ENCODE data around the gene GGA3. TPM values are rescaled to one million over a fixed set of nuclear protein-coding genes. Genes with fewer than 3 reads are reported as not detected.
A peak's percentile ranks its signal among the peaks of the same experiment; 100 is the strongest.
"Not testable (repeated sequence)": the region's sequence is repeated elsewhere in the genome, so short reads cannot be mapped to it uniquely, and the experiment has no call there.

GGA3 gene
- polyA plus RNA-seq, 4 donors: 17.6 to 39.1 (median 22.4) TPM

- DNase-seq (no peak), FAIRE-seq (no peak)
- no peaks in the 10 kb centered on the region for H3K9me3 ChIP-seq (ENCODE audit: control insufficient read depth in 2 of 2, insufficient read depth in 1 of 2, low read depth in 1 of 2, low read length in 1 of 2)
- no peak overlapping the region for H3K4me3 ChIP-seq (ENCODE audit: low read depth in 1 of 3, low read length in 3 of 3)
- no peaks in the 10 kb centered on the region for H3K27me3 ChIP-seq (ENCODE audit: control insufficient read depth in 3 of 3, insufficient read depth in 3 of 3, low read length in 3 of 3)
- 70 to 73% (median 70%) methylated on average over 2 of the region's 2 CpGs for WGBS, 3 donors
- no peak overlapping the region for H3K27ac ChIP-seq (ENCODE audit: low read depth in 1 of 3, low read length in 2 of 3)
- peaks cover 14 to 93% (median 27%) of the 10 kb centered on the region in 3 donors for H3K36me3 ChIP-seq (ENCODE audit: control insufficient read depth in 3 of 3, insufficient read depth in 2 of 3, low read depth in 1 of 3, low read length in 3 of 3)
- H3K4me1 ChIP-seq (ENCODE audit: control insufficient read depth in 3 of 3, insufficient read depth in 2 of 3, low read depth in 1 of 3, low read length in 2 of 3): no peaks in the 10 kb centered on the region
Observed at GRCh38 chr17:75228305-75228704, 33.1 kb downstream of the GGA3 start.

DNA sequence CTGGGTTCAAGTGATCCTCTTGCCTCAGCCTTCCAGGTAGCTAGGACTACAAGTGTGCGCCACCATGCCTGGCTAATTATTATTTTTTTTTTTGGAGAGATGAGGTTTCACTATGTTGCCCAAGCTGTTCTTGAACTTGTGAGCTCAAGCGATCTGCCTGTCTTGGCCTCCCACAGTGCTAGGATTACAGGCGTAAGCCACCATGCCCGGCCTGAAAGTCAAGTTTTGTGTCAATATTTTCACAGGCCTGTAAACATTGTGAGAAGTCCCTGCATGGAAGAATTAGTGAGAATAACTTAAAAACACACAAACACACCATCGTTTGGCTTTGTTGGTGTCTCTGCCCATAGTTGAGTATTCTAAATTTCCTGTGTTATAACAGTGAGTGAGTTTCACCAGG lies 33.7 kb downstream of the GGA3 start:
- Histone ChIP-seq H3K9me3 (ENCODE audit: control insufficient read depth in 2 of 2, insufficient read depth in 1 of 2, low read depth in 1 of 2, low read length in 1 of 2) (no peaks in the 10 kb centered on the region), H3K36me3 (ENCODE audit: control insufficient read depth in 3 of 3, insufficient read depth in 2 of 3, low read depth in 1 of 3, low read length in 3 of 3) (peaks cover 14 to 89% (median 23%) of the 10 kb centered on the region in 3 donors), H3K27ac (ENCODE audit: low read depth in 1 of 3, low read length in 2 of 3) (no peak overlapping the region), H3K4me3 (ENCODE audit: low read depth in 1 of 3, low read length in 3 of 3) (no peak overlapping the region), H3K27me3 (ENCODE audit: control insufficient read depth in 3 of 3, insufficient read depth in 3 of 3, low read length in 3 of 3) (no peaks in the 10 kb centered on the region), H3K4me1 (ENCODE audit: control insufficient read depth in 3 of 3, insufficient read depth in 2 of 3, low read depth in 1 of 3, low read length in 2 of 3) (no peaks in the 10 kb centered on the region)
- DNase-seq (no peak), FAIRE-seq (no peak)
- 87 to 89% (median 87%) methylated on average over 5 of the region's 5 CpGs for WGBS, 3 donors

- Histone ChIP-seq H3K4me3 (ENCODE audit: low read depth in 1 of 3, low read length in 3 of 3) (no peak overlapping the region), H3K27ac (ENCODE audit: low read depth in 1 of 3, low read length in 2 of 3) (no peak overlapping the region), H3K27me3 (ENCODE audit: control insufficient read depth in 3 of 3, insufficient read depth in 3 of 3, low read length in 3 of 3) (no peaks in the 10 kb centered on the region), H3K9me3 (ENCODE audit: control insufficient read depth in 2 of 2, insufficient read depth in 1 of 2, low read depth in 1 of 2, low read length in 1 of 2) (no peaks in the 10 kb centered on the region), H3K4me1 (ENCODE audit: control insufficient read depth in 3 of 3, insufficient read depth in 2 of 3, low read depth in 1 of 3, low read length in 2 of 3) (no peaks in the 10 kb centered on the region), H3K36me3 (ENCODE audit: control insufficient read depth in 3 of 3, insufficient read depth in 2 of 3, low read depth in 1 of 3, low read length in 3 of 3) (peaks cover 12 to 79% (median 20%) of the 10 kb centered on the region in 3 donors)
- DNase-seq (no peak), FAIRE-seq (no peak)
- 84 to 86% (median 85%) methylated on average over 14 of the region's 14 CpGs for WGBS, 3 donors
Observed at GRCh38 chr17:75225016-75225415, 36.4 kb downstream of the GGA3 start.

DNA sequence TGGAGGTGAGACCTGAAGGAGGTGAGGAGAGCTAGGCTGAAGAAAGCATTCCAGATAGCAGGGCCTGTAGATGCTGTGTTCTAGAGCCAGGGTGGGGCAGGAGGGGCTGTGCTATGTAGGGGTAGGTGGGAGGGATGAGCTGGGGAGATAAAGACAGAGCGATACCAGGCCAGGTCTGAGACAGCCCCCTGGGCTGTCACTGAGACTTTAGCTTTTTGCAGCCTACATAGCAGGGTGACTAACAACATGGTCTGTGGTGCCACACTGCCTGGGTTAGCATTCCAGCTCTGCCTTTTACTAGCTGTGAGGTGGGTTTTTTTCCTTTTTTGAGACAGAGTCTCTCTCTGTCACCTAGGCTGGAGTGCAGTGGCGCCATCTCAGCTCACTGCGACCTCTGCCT lies 41.6 kb downstream of the GGA3 start:
- Histone ChIP-seq H3K36me3 (ENCODE audit: control insufficient read depth in 3 of 3, insufficient read depth in 2 of 3, low read depth in 1 of 3, low read length in 3 of 3) (peaks cover 11 to 75% (median 11%) of the 10 kb centered on the region in 3 donors), H3K4me1 (ENCODE audit: control insufficient read depth in 3 of 3, insufficient read depth in 2 of 3, low read depth in 1 of 3, low read length in 2 of 3) (no peaks in the 10 kb centered on the region)
- FAIRE-seq: no peak

GRCh38 chr17:75218131-75218530 lies 43.3 kb downstream of the GGA3 start:
- FAIRE-seq (no peak), DNase-seq (no peak)
- H3K4me3 ChIP-seq (ENCODE audit: low read depth in 1 of 3, low read length in 3 of 3): no peak overlapping the region
- no peaks in the 10 kb centered on the region for H3K27me3 ChIP-seq (ENCODE audit: control insufficient read depth in 3 of 3, insufficient read depth in 3 of 3, low read length in 3 of 3)
- H3K9me3 ChIP-seq (ENCODE audit: control insufficient read depth in 2 of 2, insufficient read depth in 1 of 2, low read depth in 1 of 2, low read length in 1 of 2): no peaks in the 10 kb centered on the region
- 92 to 94% (median 94%) methylated on average over 6 of the region's 6 CpGs for WGBS, 3 donors
- no peak overlapping the region for H3K27ac ChIP-seq (ENCODE audit: low read depth in 1 of 3, low read length in 2 of 3)
- no peaks in the 10 kb centered on the region for H3K4me1 ChIP-seq (ENCODE audit: control insufficient read depth in 3 of 3, insufficient read depth in 2 of 3, low read depth in 1 of 3, low read length in 2 of 3)
- peaks cover 13 to 73% (median 15%) of the 10 kb centered on the region in 3 donors for H3K36me3 ChIP-seq (ENCODE audit: control insufficient read depth in 3 of 3, insufficient read depth in 2 of 3, low read depth in 1 of 3, low read length in 3 of 3)

More for the DNA sequence above, 41.6 kb downstream of the GGA3 start:
- Histone ChIP-seq H3K27me3 (ENCODE audit: control insufficient read depth in 3 of 3, insufficient read depth in 3 of 3, low read length in 3 of 3) (no peaks in the 10 kb centered on the region), H3K9me3 (ENCODE audit: control insufficient read depth in 2 of 2, insufficient read depth in 1 of 2, low read depth in 1 of 2, low read length in 1 of 2) (no peaks in the 10 kb centered on the region), H3K27ac (ENCODE audit: low read depth in 1 of 3, low read length in 2 of 3) (no peak overlapping the region), H3K4me3 (ENCODE audit: low read depth in 1 of 3, low read length in 3 of 3) (no peak overlapping the region)
- WGBS, 3 donors: 96 to 100% (median 99%) methylated on average over 3 of the region's 3 CpGs
- no peak for DNase-seq

DNA sequence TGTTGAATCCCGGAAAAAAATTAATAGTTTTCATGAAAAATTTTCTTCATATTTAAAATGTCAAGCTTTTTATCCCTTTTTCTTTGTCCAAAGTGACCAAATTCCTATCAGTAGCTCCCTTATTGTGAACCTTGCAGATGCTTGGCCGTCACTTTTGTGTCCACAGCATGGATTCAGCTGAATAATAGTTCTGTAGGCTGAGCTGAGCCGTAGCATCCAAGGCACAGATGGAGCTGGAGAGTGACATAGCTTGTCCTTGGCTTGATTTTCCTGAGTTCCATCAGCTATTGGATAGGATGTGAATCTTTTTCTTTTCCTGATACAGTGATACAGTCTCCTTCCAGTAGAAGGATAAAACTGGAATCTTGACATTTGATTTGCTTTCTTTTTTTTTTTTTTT lies 52.3 kb downstream of the GGA3 start:
- no peak overlapping the region for H3K27ac ChIP-seq (ENCODE audit: low read depth in 1 of 3, low read length in 2 of 3)
- H3K4me3 ChIP-seq (ENCODE audit: low read depth in 1 of 3, low read length in 3 of 3): no peak overlapping the region
- peaks cover 7 to 46% (median 11%) of the 10 kb centered on the region in 3 donors for H3K36me3 ChIP-seq (ENCODE audit: control insufficient read depth in 3 of 3, insufficient read depth in 2 of 3, low read depth in 1 of 3, low read length in 3 of 3)
- peaks cover 0 to 14% (median 0%) of the 10 kb centered on the region in 3 donors for H3K4me1 ChIP-seq (ENCODE audit: control insufficient read depth in 3 of 3, insufficient read depth in 2 of 3, low read depth in 1 of 3, low read length in 2 of 3)
- no peaks in the 10 kb centered on the region for H3K27me3 ChIP-seq (ENCODE audit: control insufficient read depth in 3 of 3, insufficient read depth in 3 of 3, low read length in 3 of 3)
- FAIRE-seq (no peak), DNase-seq (no peak)
- 79 to 86% (median 84%) methylated on average over 3 of the region's 3 CpGs for WGBS, 3 donors
- no peaks in the 10 kb centered on the region for H3K9me3 ChIP-seq (ENCODE audit: control insufficient read depth in 2 of 2, insufficient read depth in 1 of 2, low read depth in 1 of 2, low read length in 1 of 2)

DNA sequence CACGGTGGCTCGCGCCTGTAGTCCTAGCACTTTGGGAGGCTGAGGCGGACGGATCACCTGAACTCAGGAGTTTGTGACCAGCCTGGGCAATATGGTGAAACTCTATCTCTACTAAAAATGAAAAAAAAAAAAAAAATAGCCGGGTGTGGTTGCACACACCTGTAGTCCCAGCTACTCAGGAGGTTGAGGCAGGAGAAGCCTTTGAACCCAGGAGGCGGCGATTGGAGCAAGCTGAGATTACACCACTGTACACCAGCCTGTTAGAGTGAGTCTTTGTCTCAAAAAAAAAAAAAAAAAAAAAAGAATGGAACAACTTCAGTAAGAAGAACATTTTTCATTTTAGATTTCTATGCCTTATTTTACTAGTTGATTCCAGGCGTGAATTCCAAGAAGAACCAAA lies 53.2 kb downstream of the GGA3 start:
- WGBS, 3 donors: 31 to 69% (median 37%) methylated on average over 9 of the region's 9 CpGs
- DNase-seq (peak; percentile 59 to 92), FAIRE-seq (no peak)
- no peaks in the 10 kb centered on the region for H3K27me3 ChIP-seq (ENCODE audit: control insufficient read depth in 3 of 3, insufficient read depth in 3 of 3, low read length in 3 of 3)
- no peak overlapping the region for H3K4me3 ChIP-seq (ENCODE audit: low read depth in 1 of 3, low read length in 3 of 3)
- no peaks in the 10 kb centered on the region for H3K9me3 ChIP-seq (ENCODE audit: control insufficient read depth in 2 of 2, insufficient read depth in 1 of 2, low read depth in 1 of 2, low read length in 1 of 2)
- peaks cover 7 to 40% (median 9%) of the 10 kb centered on the region in 3 donors for H3K36me3 ChIP-seq (ENCODE audit: control insufficient read depth in 3 of 3, insufficient read depth in 2 of 3, low read depth in 1 of 3, low read length in 3 of 3)
- peaks cover 0 to 14% (median 0%) of the 10 kb centered on the region in 3 donors for H3K4me1 ChIP-seq (ENCODE audit: control insufficient read depth in 3 of 3, insufficient read depth in 2 of 3, low read depth in 1 of 3, low read length in 2 of 3)
- peak overlapping the region in 2 of 3 donors; percentile 64 to 77 for H3K27ac ChIP-seq (ENCODE audit: low read depth in 1 of 3, low read length in 2 of 3)

DNA sequence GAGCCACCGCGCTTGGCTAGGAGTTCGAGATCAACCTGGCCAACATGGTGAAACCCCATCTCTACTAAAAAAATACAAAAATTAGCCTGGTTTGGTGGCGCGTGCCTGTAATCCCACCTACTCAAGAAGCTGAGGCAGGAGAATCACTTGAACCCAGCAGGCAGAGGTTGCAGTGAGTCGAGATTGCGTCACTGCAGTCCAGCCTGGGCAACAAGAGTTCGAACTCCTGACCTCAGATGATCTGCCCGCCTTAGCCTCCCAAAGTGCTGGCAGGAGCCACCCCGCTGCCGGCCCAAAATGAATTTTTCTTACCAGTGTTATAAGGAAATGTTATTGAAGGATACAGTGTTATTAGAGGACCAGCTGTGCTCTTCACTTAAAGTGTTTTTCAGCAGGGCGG lies 53.6 kb downstream of the GGA3 start:
- no peak for FAIRE-seq

GRCh38 chr17:75207050-75207407 lies 54.4 kb downstream of the GGA3 start:
- H3K27me3 ChIP-seq (ENCODE audit: control insufficient read depth in 3 of 3, insufficient read depth in 3 of 3, low read length in 3 of 3); H3K9me3 ChIP-seq (ENCODE audit: control insufficient read depth in 2 of 2, insufficient read depth in 1 of 2, low read depth in 1 of 2, low read length in 1 of 2); H3K27ac ChIP-seq (ENCODE audit: low read depth in 1 of 3, low read length in 2 of 3); DNase-seq; FAIRE-seq: not testable (repeated sequence)
- peak overlapping the region in 1 of 3 donors; percentile 77 for H3K4me3 ChIP-seq (ENCODE audit: low read depth in 1 of 3, low read length in 3 of 3)
- WGBS, 3 donors: 80 to 83% (median 83%) methylated on average over 8 of the region's 8 CpGs
- peaks cover 0 to 14% (median 0%) of the 10 kb centered on the region in 3 donors for H3K4me1 ChIP-seq (ENCODE audit: control insufficient read depth in 3 of 3, insufficient read depth in 2 of 3, low read depth in 1 of 3, low read length in 2 of 3)
- peaks cover 2 to 29% (median 9%) of the 10 kb centered on the region in 3 donors for H3K36me3 ChIP-seq (ENCODE audit: control insufficient read depth in 3 of 3, insufficient read depth in 2 of 3, low read depth in 1 of 3, low read length in 3 of 3)

More for the DNA sequence above, 53.6 kb downstream of the GGA3 start:
- WGBS, 3 donors: 61 to 77% (median 66%) methylated on average over 12 of the region's 12 CpGs
- Histone ChIP-seq H3K4me1 (ENCODE audit: control insufficient read depth in 3 of 3, insufficient read depth in 2 of 3, low read depth in 1 of 3, low read length in 2 of 3) (peaks cover 0 to 14% (median 0%) of the 10 kb centered on the region in 3 donors), H3K36me3 (ENCODE audit: control insufficient read depth in 3 of 3, insufficient read depth in 2 of 3, low read depth in 1 of 3, low read length in 3 of 3) (peaks cover 4 to 36% (median 9%) of the 10 kb centered on the region in 3 donors), H3K27ac (ENCODE audit: low read depth in 1 of 3, low read length in 2 of 3) (peak overlapping the region in 2 of 3 donors; percentile 64 to 77), H3K4me3 (ENCODE audit: low read depth in 1 of 3, low read length in 3 of 3) (no peak overlapping the region), H3K27me3 (ENCODE audit: control insufficient read depth in 3 of 3, insufficient read depth in 3 of 3, low read length in 3 of 3) (no peaks in the 10 kb centered on the region), H3K9me3 (ENCODE audit: control insufficient read depth in 2 of 2, insufficient read depth in 1 of 2, low read depth in 1 of 2, low read length in 1 of 2) (no peaks in the 10 kb centered on the region)
- DNase-seq: no peak
